HK-2 (cell line): ENCODE results near the gene ZNF22.
A peak's percentile ranks its signal among the peaks of the same experiment; 100 is the strongest.
"Not testable (repeated sequence)": the region's sequence is repeated elsewhere in the genome, so short reads cannot be mapped to it uniquely, and the experiment has no call there.

Experiments used
- DNase-seq: peaks from one replicate; pipeline ENCODE4 v3.0.0-alpha.2; 2018; ENCODE audit not compliant: unreplicated experiment

Gene ZNF22

DNA sequence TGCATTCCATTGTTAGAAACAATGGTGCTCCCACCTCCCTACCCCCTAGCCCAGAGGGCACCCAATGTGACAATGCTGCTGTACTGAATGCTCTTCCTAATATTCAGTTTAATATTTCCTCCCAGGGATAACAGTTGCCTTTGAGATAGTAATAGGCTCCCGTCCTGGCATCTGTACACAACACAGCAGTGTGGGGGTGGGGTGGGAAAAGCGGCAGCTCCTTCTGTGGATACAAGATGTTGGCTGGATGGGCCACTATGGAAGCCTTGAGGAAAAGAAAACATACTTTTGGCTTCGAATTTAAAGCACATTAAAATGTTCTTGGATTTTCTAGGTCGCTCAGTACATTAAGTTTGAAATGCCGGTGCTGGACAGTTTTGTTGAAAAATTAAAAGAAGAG, 9.2 kb upstream of the ZNF22 start:
- DNase-seq, result no peak

DNA sequence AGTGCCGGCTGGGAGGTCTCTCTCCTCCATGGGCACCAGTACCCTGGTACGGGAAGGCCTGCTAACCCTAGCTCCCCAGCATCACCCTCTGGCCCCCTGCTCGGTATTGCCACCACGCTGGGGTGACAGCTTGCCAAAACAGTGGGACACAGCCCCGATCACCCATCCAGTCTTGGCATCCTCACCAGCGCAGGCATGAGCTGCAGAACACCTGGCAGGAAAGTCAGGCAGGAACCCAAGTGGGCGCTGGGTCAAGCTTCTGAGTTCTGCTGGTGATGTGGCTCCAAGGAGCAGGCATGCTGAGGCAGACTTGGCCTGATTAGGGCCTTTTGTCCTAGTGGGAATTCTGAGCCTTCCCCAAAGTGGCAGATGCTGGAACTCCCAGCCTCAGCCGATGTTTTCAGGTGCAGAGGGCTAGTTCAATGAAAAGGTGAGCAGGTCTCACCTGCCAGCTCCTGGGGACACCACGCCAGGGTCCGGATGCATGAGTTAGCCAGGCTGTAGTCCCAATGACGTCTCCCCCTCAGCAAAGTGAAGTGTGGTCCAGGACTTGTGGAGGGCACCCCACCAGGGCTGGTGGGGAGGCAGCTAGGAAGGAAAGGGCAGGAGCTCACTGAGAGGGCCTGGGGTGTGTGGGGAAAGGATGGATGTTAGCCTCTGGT, 8.5 kb upstream of the ZNF22 start:
- DNase-seq, result no peak

DNA sequence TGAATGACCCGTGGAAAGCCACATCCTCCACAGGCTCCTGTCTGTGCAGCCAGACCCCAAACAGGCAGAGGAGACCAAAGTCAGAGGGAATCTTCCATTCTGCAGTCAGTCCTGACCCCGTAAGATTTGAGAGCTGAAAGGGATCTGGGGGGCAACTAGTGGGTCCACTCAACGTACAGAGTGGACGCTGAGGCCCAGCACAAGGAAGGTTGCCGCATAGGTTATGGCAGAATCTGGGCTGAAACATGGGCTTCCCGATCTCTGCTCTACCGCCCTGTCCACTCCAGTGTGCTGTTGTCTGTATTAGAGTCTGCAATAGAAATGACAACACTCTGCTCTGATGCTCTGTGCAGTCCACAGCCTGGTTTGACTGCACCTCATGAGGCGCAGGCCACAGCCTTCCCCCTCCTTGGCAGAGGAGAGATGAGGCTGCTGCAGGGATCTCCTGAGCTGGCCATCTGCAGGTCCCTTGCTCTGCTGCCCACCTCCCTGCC, 7.9 kb upstream of the ZNF22 start:
- no peak for DNase-seq

DNA sequence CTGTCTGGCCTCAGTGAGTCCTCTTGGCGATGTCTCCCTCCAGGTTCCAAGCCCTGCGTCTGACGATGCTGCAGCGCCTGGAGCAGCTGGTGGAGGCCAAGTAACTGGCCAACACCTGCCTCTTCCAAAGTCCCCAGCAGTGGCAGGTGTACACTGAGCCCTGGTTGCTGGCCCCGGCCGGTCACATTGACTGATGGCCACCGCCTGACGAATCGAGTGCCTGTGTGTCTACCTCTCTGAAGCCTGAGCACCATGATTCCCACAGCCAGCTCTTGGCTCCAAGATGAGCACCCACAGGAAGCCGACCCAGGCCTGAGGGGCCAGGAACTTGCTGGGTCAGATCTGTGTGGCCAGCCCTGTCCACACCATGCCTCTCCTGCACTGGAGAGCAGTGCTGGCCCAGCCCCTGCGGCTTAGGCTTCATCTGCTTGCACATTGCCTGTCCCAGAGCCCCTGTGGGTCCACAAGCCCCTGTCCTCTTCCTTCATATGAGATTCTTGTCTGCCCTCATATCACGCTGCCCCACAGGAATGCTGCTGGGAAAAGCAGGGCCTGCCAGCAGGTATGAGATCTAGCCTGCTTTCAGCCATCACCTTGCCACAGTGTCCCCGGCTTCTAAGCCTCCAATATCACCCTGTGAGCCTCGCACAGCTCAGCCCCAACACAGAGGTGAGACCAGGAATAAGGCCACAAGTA, 7.3 kb upstream of the ZNF22 start:
- DNase-seq, result no peak

DNA sequence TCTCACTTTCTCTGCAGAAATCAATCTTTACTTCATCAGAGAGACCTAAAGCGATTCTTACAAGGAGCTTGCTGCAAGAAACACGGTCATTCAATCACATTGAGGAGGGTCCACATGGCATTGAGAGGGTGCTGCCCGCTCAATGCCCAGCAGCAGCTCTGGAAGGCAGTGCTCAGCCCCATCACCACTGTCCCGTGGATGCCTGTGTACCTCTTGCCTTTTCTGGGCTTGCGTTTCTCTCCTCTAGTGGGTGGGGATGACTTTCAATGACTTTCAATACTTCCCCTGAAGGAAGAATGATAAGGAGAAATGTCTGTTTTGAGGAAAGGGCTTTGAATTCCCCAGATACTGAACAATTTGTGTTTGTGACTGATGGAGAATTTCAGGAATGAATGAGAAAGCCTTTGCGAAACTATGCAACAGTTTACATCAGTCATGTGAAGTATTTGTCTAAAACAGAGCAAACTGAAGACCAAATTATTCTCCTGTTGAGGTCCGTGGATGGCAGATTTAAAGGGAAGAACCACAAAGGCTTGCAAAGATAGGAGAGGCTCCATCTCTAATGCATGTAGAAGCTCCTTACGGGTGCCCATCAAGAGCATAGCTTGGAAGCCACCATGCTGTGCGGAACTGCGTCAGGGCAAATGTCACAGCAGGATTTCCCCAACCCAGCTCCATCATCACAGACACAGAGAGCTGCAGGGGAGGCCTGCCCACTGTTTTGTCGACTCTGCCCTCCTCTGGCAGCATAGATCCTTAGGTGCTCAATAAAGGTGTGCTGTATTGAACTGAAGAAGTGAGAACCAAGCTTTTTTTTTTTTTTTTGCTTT, 6.6 kb upstream of the ZNF22 start:
- no peak for DNase-seq

DNA sequence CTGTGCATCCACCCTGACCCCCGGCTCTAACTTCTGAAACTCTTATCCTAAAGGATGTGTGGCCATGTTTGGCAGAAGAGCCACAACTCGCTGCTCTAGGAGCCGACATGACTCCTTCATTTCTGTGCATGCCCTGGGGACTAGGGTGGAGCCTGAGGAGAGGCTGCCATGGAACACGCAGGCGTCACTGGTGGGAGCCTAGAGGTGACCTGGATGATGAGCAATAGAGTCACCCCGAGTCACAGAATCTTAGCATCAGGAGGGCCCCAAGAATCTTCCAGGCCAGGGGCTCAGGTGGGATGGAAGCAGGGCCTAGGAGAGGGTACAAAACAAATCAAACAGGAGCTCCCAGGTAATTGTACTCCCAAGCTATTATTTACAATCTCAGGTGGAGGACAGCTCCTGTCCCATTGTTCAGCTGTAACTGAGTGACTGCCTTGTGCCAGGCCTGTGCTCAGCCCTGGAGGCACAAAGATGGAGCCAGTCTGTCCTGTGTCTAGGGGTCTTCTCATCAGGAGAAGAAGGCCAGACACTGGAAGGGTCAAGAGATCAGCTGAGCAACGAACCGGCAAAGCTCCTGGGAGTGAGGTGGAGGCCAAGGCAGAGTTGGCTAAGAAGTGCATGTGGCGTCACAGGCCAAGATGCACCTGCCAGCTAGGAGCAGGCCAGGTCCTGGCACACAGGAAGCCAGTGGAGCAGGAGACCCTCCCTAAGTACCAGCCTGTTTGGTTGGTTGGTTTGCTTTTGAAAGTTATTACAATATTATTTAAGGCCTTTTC, 5.8 kb upstream of the ZNF22 start:
- DNase-seq, result no peak

DNA sequence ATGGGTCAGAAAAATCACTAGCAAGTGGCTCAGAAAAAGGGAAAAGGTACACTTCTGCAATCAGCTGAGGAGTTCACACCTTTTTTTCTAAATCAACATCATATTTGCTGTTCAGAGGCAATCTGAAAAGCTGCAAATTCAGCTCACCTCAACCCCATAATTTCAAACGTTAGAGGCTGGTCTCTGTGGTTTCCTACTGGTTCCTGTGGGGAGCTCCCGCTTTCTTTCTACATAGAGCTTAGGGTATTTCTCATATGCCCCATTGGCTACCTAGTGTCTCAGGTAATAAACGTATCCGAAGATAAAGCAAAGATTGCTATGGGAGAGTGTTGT, 5.2 kb upstream of the ZNF22 start:
- no peak for DNase-seq

DNA sequence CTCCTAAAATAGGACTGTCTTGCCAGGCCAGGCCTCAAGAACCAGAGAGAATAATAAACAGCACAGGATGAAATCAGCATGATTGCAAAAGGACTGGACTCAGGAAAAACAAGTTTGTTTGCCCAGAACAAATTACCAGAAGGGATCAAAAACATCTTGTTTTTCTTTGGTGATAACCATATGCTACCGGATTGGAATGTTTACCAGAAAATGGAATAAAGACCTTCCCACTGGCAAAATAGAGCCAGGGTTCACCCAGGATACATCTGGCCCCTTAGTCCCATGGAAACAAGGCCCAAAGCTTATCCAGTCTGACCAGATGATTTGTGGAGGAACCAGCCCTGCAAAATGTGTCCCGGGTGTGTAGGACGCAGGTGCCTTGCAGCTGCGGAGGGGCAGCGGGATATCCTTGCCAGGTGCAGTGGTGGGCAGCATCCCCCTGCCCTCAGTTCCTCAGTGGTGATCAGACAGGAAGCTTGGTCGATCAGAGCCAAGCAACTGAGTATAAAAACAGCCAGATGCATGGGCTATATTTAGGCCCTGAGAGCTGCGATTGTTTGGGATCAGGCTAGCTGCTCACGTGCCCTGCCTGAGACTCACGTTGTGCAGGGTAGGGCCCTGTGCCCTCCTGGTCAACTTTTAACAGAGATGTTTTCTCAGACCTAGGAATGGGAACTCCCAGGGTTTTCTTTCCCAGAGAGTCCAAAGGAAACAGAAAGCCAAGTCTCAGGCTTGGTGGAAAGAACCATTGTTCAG, 4.6 kb upstream of the ZNF22 start:
- DNase-seq, result no peak

DNA sequence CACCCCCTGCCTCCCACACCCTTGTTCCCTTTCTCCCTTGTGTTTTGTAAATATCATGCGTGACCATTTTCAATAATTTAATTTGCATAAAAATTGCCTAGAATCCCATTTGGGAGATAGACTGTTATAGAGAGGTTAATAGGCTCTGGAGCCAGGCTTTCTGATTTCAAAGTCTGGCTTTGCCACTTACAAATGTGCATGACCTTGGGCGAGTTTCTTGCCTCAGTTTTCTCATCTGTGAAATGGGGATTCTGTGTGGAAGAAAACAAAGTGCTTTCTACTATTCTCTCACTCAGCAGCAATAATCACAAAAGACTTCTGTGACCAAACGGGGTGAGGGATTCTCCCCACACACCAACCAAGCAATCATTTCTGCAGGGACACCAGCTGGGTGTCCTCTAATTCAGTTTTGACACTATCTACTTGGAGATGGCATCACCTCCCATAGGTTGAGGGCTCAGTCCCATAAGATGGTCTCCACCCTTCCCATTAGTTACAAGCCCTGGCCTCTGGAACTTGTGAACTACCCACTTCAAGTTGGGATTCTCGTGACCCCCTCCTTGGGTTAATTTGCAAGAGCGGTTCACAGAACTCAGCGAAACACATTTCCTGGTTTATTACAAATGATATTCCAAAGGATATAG, 3.5 kb upstream of the ZNF22 start:
- DNase-seq, result no peak

DNA sequence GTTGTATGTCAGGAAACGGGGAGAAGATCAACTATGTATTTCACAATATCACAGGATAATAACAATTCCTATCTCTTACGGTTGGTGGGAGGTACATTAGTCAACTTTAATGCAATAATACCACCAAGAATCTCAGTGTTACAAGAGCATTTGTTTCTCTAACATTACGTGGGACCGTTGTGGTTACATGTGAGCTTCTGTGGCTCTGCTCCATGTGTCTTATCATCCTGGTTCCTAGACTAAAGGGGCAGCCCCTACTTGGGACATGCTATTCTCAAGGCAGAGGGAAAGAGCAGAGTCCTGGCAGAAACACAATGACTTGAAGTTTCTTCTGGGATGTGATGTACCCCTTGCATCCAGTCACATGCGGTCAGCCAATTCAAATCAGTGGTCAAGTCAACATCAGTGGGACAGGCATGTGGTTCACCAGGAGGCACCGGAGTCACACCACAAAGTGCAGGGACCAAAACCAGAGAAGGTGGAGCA, 2.5 kb upstream of the ZNF22 start:
- DNase-seq, result no peak

DNA sequence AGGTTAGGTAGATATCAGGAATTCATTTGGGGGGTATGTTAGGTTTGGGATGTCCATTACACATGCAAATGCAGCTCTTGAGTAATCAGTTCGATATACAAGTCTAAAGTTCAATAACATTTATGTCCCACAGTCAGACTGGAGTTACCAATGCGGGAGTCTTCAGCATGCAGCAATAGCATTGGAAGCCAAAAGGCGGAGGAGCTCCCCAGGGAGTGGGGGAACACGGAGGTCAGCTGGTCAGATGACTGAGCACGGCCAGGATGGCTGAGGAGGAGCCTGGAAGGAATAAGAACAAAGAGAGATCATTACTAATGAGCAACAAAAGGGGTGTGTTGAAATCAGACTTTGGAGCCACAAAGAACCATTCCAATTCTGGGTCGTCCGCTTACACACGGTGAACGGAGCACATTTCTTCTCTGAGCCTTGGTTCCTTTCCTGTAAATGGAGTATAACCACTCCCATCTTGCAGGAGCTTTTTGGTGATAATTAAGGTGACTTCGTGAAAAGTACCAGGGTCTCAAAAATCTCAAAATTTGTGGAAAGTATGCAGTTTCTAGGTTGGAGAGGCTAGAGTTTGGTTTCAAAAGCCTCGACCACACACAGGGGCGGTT, 478 bp upstream of the ZNF22 start:
- no peak for DNase-seq

DNA sequence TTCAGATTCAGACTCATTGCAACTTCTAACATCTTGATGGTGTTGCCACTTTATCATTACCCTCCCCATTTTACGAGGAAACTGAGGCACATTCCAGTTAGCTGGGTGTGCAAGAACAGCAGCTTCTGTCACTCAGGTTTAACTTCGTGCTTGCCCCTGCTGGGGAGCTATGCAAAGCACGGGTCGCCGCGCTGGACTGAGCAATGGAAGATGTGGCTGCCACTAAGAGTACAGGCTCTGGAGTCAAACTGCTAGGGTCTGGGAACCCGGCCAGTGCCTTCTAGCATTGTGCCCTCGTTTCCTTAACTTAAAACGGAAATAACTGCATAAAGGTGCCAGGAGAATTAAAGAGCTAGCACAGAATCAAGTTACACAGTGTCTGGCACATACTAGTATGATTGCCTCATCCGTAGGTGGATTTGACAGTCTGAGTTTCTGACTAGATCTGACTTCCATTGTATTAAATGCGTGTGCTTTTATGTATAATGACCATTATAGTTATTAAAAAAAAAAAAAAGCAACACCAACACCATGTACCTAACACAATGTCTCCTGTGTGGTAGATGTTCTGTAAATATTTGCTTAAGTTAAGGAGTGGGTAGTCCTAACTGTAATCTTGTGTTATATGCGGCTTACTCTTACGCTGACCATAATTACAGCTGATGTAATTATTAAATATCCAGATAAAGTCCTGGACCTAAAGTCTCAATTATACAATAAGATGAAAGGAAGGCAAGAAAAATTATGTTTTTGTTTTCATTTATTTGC, 842 bp downstream of the ZNF22 start:
- peak; percentile 78 for DNase-seq

DNA sequence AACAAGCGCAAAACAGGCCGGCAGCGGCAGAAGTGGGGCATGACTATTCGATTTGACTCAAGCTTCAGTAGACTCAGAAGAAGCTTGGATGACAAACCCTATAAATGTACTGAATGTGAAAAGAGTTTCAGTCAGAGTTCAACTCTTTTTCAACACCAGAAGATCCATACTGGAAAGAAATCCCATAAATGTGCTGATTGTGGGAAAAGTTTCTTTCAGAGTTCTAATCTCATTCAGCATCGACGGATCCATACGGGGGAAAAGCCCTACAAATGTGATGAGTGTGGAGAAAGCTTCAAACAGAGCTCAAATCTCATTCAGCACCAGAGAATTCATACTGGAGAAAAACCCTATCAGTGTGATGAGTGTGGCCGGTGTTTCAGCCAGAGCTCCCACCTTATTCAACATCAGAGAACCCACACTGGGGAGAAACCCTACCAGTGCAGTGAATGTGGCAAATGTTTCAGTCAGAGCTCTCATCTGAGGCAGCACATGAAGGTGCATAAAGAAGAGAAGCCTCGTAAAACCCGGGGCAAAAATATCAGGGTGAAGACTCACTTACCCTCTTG, 2.8 kb downstream of the ZNF22 start:
- DNase-seq, result no peak

DNA sequence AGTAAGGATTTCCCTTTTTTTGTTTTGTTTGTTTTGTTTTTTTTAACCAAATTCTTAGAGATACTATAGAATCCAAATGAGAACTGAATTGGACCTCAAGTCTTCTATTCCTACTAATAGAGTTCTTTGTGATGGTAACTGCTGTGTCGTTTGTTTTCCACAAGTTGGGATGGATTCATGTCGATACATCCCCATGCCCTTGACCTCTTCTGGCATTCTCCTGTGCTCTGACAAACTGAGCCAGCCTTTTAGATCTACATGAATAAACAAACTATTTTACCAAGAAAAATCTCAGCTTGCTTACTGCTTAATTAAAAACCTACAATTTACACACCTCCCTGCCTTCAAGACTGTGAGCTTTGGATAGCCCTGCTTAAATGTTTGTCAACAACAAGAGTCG, 3.9 kb downstream of the ZNF22 start:
- no peak for DNase-seq

DNA sequence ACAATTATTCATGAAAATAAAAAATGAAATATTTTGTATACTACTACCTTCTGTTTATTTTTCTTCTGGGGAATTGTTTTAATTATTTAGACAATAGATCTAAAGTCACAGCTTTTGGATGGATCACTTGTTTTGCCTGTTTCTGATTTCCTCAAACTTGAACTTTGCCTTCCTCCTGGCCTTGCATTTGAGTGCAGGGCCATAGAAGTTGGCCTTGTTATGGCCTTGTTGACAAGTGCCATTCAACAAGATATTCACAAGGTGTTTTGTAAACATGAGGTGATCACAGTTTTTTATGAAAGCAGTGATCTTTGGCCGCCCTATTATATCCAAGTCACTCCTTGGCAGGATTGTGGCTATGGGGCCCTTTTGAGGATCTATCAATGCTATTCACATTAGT, 4.6 kb downstream of the ZNF22 start:
- DNase-seq, result no peak

DNA sequence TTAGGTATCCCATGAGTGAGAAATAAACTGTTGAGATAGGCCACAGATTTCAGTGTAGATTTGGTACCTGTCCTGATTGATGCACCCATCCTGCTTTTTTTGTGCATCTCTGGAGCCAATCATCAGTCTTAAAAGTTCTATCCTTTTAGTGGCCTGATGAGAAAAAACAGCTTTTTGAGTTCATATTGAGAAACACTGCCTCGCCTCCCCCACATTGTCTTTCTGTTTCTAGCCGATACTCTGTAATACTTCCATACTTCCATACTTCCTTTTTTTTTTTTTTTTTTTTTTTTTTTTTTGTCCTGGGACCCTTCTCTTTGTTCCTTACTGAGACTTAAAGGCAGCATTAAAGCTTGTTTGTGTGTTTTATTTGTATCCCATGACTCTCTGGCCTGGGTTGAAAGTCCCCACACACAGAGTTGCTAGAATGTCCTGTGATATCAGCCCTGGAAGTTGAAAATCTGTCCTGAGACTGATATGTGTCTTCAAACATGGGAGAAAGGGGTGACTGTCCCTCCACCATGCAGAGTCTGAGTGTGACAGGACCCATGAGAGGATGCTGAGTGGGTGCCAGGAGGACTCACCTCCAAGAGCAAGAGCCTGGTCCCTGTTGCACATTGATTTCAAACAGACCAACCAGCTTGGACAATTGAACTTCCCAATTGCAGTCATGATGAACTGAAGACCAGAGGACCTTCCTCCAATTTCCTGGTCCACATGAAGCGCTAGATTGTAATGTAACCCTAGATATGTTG, 5.7 kb downstream of the ZNF22 start:
- DNase-seq, result no peak

DNA sequence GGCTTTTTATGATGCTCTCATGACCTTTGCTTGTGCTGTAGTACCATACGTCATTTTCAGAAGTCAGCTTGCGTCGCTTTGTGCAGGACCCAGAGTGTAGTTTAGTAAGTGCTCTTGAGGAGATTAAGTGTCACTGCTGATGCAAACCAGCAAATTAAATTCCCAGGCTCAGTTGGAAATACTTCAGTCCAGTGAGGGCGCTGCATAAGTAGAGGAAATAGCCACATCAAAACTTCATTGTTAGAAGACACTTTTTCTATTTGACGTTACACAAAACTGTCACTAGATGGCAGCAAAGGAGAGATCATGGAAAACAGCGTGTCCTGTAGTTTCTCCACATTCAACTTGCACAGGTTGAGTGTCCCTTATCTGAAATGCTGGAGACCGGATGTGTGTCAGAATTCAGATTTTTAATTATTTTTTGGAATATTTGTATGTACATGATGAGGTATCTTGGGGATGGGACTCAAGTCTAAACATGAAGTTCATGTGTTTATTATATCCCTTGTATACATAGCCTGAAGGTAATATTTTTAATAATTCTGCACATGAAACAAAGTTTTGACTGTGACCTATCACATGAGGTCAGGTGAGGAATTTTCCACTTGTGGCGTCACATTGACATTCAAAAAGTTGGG, 7.9 kb downstream of the ZNF22 start:
- no peak for DNase-seq

DNA sequence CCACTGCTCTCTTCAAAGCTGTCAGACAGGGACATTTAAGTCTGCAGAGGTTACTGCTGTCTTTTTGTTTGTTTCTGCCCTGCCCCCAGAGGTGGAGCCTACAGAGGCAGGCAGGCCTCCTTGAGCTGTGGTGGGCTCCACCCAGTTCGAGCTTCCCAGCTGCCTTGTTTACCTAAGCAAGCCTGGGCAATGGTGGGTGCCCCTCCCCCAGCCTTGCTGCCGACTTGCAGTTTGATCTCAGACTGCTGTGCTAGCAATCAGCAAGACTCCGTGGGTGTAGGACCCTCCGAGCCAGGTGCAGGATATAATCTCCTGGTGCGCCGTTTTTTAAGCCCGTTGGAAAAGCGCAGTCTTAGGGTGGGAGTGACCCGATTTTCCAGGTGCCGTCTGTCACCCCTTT, 13.8 kb downstream of the ZNF22 start:
- DNase-seq, result not testable (repeated sequence)
